Stimulated activated CD4-positive, alpha-beta T cell treated with anti-CD3 and anti-CD28 coated beads, Interleukin-12 subunit alpha, Interleukin-12 subunit beta, amount 100 ng/mL, for 24 hours (primary cell): ENCODE results near the gene MARCKSL1.
"Not testable (repeated sequence)": the region's sequence is repeated elsewhere in the genome, so short reads cannot be mapped to it uniquely, and the experiment has no call there.

ENCODE experiments used
- DNase-seq, 2 experiments: peaks; one replicate each; pipeline ENCODE4 v3.0.0-alpha.2; 2020; ENCODE audit warnings: low read depth in 2 of 2

Gene MARCKSL1

GRCh38 chr1:32289256-32289655, 46.8 kb downstream of the MARCKSL1 start:
- no peak for DNase-seq

GRCh38 chr1:32286763-32287162, 49.3 kb downstream of the MARCKSL1 start:
- DNase-seq, result no peak

GRCh38 chr1:32285658-32286057, 50.4 kb downstream of the MARCKSL1 start:
- no peak for DNase-seq

- not testable (repeated sequence) for DNase-seq
These were observed 51.3 kb downstream of the MARCKSL1 start for GRCh38 chr1:32284777-32285176.
